ENCODE measurements around the gene ELOVL4.

The ELOVL4 gene

DNA sequence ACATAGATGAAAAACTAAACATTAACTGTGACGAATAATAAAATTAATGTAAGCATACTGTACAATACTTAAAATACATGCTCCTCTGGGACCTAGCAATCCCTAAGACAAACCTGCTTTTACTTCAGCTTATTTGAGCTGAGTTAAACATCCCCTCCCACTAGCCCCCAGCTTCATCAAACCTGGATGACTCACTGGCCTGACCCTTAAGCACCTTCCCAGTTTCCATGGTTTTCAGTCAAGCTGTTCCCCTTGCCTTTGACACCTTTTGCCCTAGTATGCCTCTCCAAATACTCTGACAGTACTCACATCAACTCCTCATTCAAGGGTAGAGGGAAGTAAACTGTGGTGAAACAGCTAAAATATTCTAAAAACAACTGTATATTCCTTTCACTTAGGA, 4.2 kb downstream of the ELOVL4 start:
- Mint-ChIP-seq H3K36me3 (ENCODE audit: low read depth) (peaks cover 5% of the 10 kb centered on the region), H3K27me3 (ENCODE audit: low read depth) (peaks cover 25% of the 10 kb centered on the region), H3K4me1 (ENCODE audit: low read depth) (peaks cover 19% of the 10 kb centered on the region), H3K4me3 (no peak overlapping the region), H3K9me3 (no peaks in the 10 kb centered on the region), H3K27ac (no peak overlapping the region)

DNA sequence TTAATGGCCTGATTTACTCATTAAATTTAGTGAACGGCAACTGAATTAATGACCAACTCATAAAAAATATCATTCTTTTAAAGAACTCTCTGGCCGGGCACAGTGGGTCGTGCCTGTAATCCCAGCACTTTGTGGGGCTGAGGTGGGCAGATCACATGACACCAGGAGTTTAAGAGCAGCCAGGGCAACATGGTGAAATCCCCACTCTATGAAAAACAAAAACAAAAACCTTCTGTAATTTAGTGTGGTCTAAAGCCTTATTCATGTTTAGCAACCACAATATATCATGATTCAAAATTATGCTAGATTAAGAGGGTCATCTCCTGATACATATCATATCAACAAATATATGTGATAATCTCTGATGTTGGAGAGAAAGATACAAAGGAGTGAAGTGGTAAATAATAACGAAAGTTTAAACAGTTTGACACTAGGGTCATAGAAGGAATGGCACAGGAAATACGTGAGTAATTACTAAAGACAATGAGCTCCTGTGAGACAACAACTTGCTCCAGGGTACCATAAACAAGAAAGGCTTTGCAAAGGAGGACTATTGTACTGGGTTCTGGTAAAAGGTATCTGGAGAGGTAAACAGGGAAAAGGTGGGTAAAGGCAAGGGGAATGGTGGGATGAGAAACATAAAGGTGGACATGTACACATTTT, 5.7 kb downstream of the ELOVL4 start:
- peaks cover 17% of the 10 kb centered on the region for H3K27me3 Mint-ChIP-seq (ENCODE audit: low read depth)
- peaks cover 12% of the 10 kb centered on the region for H3K4me1 Mint-ChIP-seq (ENCODE audit: low read depth)
- no peak overlapping the region for H3K4me3 Mint-ChIP-seq
- peaks cover 3% of the 10 kb centered on the region for H3K36me3 Mint-ChIP-seq (ENCODE audit: low read depth)
- H3K9me3 Mint-ChIP-seq, result no peaks in the 10 kb centered on the region
- H3K27ac Mint-ChIP-seq, result no peak overlapping the region

DNA sequence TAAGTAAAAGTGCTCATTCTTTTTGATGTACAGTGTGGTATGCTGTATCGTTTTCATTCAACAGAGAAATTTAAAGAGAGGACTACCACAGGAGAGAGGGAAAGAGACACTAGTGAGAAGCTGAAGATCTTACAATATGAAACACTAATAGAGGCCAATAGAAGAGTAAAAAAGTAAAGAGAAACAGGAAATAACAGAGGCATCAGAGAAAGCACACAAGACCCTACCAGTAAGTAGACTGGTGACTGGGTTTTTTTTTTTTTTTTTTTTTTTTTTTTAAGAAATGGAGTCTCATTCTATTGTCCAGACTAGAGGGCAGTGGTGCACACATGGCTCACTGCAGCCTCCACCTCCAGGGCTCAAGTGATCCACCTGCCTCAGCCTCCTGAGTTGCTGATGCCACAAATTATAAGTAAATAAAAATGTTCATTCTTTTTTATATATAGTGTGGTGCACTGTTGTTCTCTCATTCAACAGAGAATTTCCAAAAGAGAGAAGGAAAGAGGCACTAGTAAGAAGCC, 18.8 kb downstream of the ELOVL4 start:
- H3K4me3 Mint-ChIP-seq, result no peak overlapping the region
- H3K36me3 Mint-ChIP-seq (ENCODE audit: low read depth), result no peaks in the 10 kb centered on the region
- H3K27ac Mint-ChIP-seq, result no peak overlapping the region

DNA sequence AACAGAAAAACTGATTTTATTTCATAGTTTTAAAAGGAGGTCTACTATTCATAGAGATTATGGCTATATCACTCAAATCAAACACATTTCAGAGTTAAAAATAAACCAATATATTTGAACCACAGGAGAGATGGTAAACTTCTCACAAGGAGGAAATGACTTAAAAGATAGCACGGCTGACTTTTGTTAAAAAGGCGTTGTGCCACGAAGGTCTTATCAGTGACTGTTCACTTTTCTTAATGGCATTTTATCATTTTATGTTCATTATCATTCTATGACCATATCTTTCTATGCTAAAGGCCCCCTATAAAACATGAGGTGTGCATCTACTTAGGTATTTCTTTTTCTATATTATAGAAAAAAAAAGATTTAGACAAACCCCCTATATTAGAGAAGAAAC, 19.6 kb downstream of the ELOVL4 start:
- Mint-ChIP-seq H3K36me3 (ENCODE audit: low read depth) (no peaks in the 10 kb centered on the region), H3K27ac (no peak overlapping the region), H3K4me3 (no peak overlapping the region)

More for the DNA sequence above, 18.8 kb downstream of the ELOVL4 start:
- H3K4me1 Mint-ChIP-seq (ENCODE audit: low read depth), result peaks cover 5% of the 10 kb centered on the region
- H3K9me3 Mint-ChIP-seq, result no peaks in the 10 kb centered on the region
- H3K27me3 Mint-ChIP-seq (ENCODE audit: low read depth), result peaks cover 14% of the 10 kb centered on the region

DNA sequence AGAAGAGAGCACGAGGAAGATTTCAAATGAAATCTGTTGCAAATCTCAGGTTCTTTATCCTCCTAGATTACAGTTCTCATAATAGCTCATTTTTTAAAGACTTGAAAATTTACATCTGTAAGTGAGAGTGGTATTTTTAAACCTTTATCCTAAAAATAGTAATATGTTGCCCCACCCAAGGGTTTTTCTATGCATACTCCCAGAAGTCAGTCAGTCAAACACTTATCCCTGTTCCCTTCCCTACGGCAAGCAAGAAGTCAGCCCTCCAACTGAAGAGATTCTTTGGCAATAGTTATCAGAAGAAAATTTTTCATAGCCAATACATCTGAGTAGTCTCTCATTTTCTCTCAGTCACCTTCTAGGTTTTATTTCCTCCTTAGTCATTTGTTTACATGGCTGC, 24.1 kb downstream of the ELOVL4 start:
- no peaks in the 10 kb centered on the region for H3K9me3 Mint-ChIP-seq
- no peaks in the 10 kb centered on the region for H3K36me3 Mint-ChIP-seq (ENCODE audit: low read depth)
- no peak overlapping the region for H3K4me3 Mint-ChIP-seq
- H3K27me3 Mint-ChIP-seq (ENCODE audit: low read depth), result peaks cover 3% of the 10 kb centered on the region
- peaks cover 3% of the 10 kb centered on the region for H3K4me1 Mint-ChIP-seq (ENCODE audit: low read depth)
- no peak overlapping the region for H3K27ac Mint-ChIP-seq

More for the DNA sequence above, 19.6 kb downstream of the ELOVL4 start:
- H3K9me3 Mint-ChIP-seq, result no peaks in the 10 kb centered on the region
- H3K4me1 Mint-ChIP-seq (ENCODE audit: low read depth), result peaks cover 5% of the 10 kb centered on the region
- peaks cover 12% of the 10 kb centered on the region for H3K27me3 Mint-ChIP-seq (ENCODE audit: low read depth)

DNA sequence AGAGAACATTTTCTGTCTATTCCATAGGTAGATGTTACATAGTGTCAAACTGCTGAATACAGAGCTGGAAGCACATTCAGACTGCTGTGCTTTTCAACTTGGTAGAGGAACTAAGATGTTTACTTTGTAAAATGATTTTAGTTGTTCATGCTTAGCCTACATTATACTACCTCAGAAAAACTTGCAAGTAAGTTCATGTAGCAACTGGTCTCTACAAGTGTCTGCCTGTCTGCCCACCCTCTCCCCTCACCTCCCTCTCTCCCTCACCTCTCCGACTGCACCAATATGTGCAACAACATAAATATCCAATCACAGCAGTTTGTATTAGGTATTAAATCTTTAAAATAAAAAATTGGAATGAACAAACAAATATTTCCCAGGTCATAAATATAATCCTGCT, 25.3 kb downstream of the ELOVL4 start:
- Mint-ChIP-seq H3K27ac (no peak overlapping the region), H3K27me3 (ENCODE audit: low read depth) (no peaks in the 10 kb centered on the region), H3K4me3 (no peak overlapping the region), H3K4me1 (ENCODE audit: low read depth) (no peaks in the 10 kb centered on the region), H3K9me3 (no peaks in the 10 kb centered on the region), H3K36me3 (ENCODE audit: low read depth) (no peaks in the 10 kb centered on the region)

DNA sequence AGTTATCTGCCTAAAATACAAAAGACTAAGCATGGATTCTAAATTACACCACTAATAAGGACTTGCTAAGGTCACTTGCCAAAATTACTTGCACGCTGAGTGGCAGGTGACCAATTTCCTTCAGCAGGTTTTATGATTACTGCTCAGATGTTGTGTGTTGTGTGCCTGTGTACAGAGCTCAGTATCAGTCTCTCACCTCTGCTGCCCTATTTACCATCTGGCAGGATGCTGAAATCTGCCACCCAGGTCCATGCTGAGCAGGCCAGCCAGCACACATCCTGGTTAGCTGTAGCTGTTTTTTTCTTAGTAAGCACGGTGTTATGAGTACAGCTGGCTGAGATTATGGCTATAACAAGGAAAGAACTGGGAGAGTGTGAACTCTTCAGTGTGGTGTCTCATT, 34.0 kb downstream of the ELOVL4 start:
- Mint-ChIP-seq H3K4me3 (no peak overlapping the region), H3K27ac (no peak overlapping the region), H3K27me3 (ENCODE audit: low read depth) (peaks cover 4% of the 10 kb centered on the region), H3K9me3 (no peaks in the 10 kb centered on the region), H3K36me3 (ENCODE audit: low read depth) (no peaks in the 10 kb centered on the region), H3K4me1 (ENCODE audit: low read depth) (peaks cover 5% of the 10 kb centered on the region)

DNA sequence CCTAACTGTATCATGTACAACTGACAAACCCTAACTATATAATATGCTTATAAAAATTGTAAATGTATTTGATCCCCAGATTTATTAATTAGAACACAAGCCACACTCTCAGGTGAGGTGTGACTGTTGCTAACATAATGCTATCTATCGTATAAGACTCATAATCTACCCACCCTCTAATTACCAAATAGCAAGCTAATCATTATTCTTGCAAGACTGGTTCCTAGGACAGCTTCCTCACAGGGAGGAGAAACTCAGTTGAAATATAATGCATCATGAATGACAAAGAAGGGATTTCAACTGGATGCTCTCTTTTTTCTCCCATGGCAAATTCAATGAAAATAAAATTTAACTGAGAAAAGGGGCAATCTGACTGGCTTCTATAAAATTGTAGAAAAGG, 35.4 kb downstream of the ELOVL4 start:
- H3K36me3 Mint-ChIP-seq (ENCODE audit: low read depth), result no peaks in the 10 kb centered on the region
- H3K27me3 Mint-ChIP-seq (ENCODE audit: low read depth), result peaks cover 6% of the 10 kb centered on the region
- H3K4me3 Mint-ChIP-seq, result no peak overlapping the region
- H3K4me1 Mint-ChIP-seq (ENCODE audit: low read depth), result peaks cover 5% of the 10 kb centered on the region
- no peak overlapping the region for H3K27ac Mint-ChIP-seq
- no peaks in the 10 kb centered on the region for H3K9me3 Mint-ChIP-seq

DNA sequence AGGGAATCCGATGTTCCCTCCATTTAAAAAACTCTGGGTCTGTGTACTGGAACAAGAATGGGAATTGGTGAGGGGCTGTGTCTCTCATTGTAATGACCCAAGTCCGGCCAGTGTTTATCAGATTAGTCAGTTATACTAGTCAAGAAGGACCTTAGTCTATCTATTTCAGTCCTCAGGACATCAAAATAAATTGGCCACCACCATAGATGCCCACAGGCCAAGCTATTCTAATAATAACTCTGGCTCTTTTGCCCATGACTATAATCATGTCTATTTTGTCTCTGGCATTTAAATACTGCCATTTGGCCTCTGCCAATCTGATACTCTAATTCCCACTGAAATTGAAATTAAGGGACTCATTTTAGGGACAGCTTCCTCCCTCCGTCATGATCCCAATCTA, 37.8 kb downstream of the ELOVL4 start:
- Mint-ChIP-seq H3K27ac (no peak overlapping the region), H3K36me3 (ENCODE audit: low read depth) (no peaks in the 10 kb centered on the region), H3K9me3 (no peaks in the 10 kb centered on the region), H3K4me1 (ENCODE audit: low read depth) (peaks cover 5% of the 10 kb centered on the region), H3K27me3 (ENCODE audit: low read depth) (peaks cover 17% of the 10 kb centered on the region), H3K4me3 (no peak overlapping the region)

DNA sequence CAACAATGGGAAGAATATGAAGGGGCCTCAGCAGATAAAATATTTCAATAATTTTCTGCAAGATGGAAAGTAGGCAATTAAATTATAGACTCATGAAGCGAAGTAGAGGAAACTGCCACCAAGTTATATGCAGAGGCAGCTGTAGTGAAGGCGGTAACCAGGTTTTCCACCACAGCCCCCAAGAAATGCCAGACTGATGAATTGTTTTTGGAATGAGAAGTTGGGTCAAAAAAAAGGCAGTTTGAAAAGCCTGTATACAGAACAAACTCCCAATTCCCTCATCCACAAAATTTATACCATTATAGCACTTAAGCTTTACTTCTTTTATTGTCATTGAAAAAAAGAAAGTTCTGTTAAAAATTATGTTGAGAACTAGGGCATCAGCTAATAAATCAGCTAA, 45.3 kb downstream of the ELOVL4 start:
- H3K27ac Mint-ChIP-seq, result no peak overlapping the region
- no peaks in the 10 kb centered on the region for H3K4me1 Mint-ChIP-seq (ENCODE audit: low read depth)
- H3K27me3 Mint-ChIP-seq (ENCODE audit: low read depth), result peaks cover 11% of the 10 kb centered on the region
- H3K4me3 Mint-ChIP-seq, result no peak overlapping the region
- H3K9me3 Mint-ChIP-seq, result no peaks in the 10 kb centered on the region
- no peaks in the 10 kb centered on the region for H3K36me3 Mint-ChIP-seq (ENCODE audit: low read depth)

DNA sequence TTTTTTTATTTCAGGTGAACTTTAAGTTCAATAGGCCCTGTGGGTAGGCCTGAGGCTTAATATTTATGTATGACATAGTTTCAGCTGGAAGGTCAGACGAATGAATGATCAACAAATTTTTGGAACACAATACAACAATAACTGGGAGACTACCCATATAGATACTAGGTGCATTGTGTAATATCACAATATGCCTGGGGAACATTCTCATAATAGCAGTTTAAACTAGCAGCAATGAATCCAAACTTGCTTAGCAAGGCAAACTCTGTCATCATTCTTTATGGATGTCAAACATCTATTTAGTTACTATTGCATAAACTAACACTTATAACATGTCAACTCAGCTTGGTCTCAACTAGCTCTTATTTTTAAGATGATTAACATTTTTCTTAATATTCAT, 49.3 kb downstream of the ELOVL4 start:
- Mint-ChIP-seq H3K27ac (no peak overlapping the region), H3K9me3 (no peaks in the 10 kb centered on the region), H3K4me1 (ENCODE audit: low read depth) (no peaks in the 10 kb centered on the region), H3K36me3 (ENCODE audit: low read depth) (no peaks in the 10 kb centered on the region), H3K27me3 (ENCODE audit: low read depth) (peaks cover 11% of the 10 kb centered on the region), H3K4me3 (no peak overlapping the region)

DNA sequence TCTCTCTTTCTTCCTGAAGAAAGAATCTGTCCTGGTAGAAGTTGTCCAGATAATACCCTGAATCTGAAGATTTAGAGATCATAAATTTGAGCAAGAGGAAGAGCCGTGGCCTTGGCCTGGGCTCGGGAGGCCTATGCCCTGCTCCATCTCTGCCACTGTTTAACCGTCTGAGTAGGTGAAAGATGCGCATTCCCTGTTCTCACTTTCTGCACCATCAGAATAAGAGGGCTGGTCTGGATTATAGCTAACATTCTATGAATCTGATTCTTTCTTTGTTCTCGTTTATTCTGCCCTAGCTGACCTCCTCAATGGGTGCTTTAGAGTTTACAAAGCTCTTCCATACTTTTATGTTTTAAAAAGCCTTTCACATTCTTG, 51.3 kb downstream of the ELOVL4 start:
- Mint-ChIP-seq H3K27ac (no peak overlapping the region), H3K4me1 (ENCODE audit: low read depth) (no peaks in the 10 kb centered on the region), H3K4me3 (no peak overlapping the region), H3K36me3 (ENCODE audit: low read depth) (no peaks in the 10 kb centered on the region), H3K27me3 (ENCODE audit: low read depth) (peaks cover 16% of the 10 kb centered on the region), H3K9me3 (peaks cover 4% of the 10 kb centered on the region)

DNA sequence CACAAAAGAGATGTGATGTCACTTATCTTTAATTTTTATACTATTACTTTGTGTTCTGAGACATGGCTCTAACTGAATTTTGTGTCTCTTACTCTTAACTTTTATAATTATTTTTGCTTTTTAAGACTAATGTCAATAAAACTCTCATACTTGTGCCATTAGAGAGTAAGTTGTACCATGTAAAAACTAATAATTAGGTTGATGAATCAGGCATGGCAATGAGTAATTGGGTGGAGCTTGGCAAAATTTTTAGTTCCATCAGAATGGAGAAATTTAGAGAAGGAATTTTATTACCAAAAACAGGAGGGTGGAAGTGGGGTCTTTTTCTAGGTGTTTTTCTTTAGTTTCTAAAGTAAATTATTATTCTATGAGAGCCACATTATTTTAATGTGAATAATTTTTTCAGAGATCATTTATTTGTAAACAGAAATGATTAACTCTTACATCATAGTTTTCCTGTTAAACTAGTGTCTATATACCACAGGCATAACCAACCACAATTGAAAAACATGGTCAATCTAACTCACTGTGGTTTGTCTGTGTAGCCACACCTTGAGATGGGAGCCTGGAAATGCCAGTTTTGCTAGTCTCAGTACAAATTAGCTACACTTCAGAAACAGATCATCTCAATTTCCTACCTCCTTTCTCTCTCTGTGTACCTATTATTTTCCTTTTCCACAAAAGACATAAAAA, 51.8 kb downstream of the ELOVL4 start:
- no peak overlapping the region for H3K4me3 Mint-ChIP-seq
- no peaks in the 10 kb centered on the region for H3K36me3 Mint-ChIP-seq (ENCODE audit: low read depth)
- peaks cover 4% of the 10 kb centered on the region for H3K9me3 Mint-ChIP-seq
- H3K27ac Mint-ChIP-seq, result no peak overlapping the region
- H3K27me3 Mint-ChIP-seq (ENCODE audit: low read depth), result peaks cover 16% of the 10 kb centered on the region
- H3K4me1 Mint-ChIP-seq (ENCODE audit: low read depth), result no peaks in the 10 kb centered on the region

DNA sequence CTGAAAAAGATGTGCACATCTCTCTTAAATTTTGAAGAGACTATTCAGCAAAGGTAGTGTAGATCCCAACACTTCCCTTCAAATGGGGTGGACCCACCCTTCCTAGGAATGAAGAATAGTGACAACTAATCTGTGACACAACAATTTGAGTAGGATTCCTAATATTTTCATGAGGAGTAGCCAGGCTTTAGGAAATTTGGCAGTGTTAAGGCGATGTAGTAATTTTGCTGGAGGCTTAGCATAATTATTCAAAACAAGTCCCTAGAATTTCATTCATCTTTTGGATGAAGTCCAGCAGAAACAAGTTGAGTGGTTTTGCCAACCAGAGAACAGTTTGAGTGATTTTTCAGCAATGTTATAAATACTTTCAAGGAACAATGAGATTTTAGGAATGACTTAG, 52.4 kb downstream of the ELOVL4 start:
- H3K4me1 Mint-ChIP-seq (ENCODE audit: low read depth), result no peaks in the 10 kb centered on the region

DNA sequence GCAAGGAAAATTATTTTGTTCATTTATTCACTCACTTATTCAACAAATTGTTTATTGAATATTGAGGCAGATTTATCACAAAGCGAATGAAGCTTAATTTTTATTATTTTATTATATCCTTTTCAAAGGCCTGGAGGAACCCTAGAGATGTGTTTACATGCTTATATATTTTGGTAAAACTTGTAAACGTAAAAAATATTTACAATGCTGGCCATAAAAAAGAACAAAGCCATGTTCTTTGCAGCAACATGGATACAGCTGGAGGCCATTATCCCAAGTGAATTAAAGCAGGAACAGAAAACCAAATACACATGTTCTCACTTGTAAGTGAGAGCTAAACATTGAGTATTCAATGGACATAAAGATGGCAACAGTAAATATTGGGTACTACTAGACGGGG, 58.8 kb downstream of the ELOVL4 start:
- Mint-ChIP-seq H3K4me1 (ENCODE audit: low read depth) (no peaks in the 10 kb centered on the region), H3K36me3 (ENCODE audit: low read depth) (no peaks in the 10 kb centered on the region), H3K9me3 (peaks cover 4% of the 10 kb centered on the region), H3K27me3 (ENCODE audit: low read depth) (peaks cover 24% of the 10 kb centered on the region), H3K4me3 (no peak overlapping the region), H3K27ac (no peak overlapping the region)

More for the DNA sequence above, 52.4 kb downstream of the ELOVL4 start:
- H3K27me3 Mint-ChIP-seq (ENCODE audit: low read depth), result peaks cover 16% of the 10 kb centered on the region
- no peaks in the 10 kb centered on the region for H3K36me3 Mint-ChIP-seq (ENCODE audit: low read depth)
- no peak overlapping the region for H3K27ac Mint-ChIP-seq
- H3K9me3 Mint-ChIP-seq, result peaks cover 4% of the 10 kb centered on the region
- no peak overlapping the region for H3K4me3 Mint-ChIP-seq

All from T-helper 1 cell treated with Interleukin-12 subunit alpha and Interleukin-12 subunit beta and Interleukin-4 antibody, amounts not matched to agents 30 μg/mL and 1 μg/mL, for 36 hours (primary cell).